Measurements from ENCODE around the gene FUT9. TPM values are rescaled to one million over a fixed set of nuclear protein-coding genes. Genes with fewer than 3 reads are reported as not detected.

FUT9 gene
- polyA plus RNA-seq, 1 donor (not counting 4 experiments of a cell fraction or from before 2014, with no cell fraction given): not detected

DNA sequence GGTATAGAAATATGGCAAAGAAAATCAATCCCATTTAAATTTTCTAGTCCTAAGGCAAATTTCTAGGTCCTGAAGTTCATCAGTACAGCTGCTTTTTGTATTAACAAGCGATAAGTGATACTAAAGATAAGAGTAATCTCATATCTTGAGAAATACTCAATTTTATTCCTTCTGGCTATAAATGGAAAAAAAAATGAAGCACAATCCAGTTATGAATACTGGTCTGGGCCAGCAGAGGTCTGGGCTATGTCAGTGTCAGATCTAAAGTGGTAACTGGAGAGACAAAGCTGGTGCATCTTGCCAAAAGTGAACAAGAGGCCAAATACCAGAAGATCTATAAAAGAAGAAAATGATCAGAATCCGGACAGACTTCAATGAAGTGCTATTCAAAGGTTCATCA is 126.4 kb downstream of the FUT9 start:
- H3K4me3 ChIP-seq (ENCODE audit: control insufficient read depth in 2 of 3, extremely low read depth in 1 of 3, insufficient read depth in 2 of 3, low read depth in 1 of 3, low read length in 3 of 3): no peak overlapping the region

DNA sequence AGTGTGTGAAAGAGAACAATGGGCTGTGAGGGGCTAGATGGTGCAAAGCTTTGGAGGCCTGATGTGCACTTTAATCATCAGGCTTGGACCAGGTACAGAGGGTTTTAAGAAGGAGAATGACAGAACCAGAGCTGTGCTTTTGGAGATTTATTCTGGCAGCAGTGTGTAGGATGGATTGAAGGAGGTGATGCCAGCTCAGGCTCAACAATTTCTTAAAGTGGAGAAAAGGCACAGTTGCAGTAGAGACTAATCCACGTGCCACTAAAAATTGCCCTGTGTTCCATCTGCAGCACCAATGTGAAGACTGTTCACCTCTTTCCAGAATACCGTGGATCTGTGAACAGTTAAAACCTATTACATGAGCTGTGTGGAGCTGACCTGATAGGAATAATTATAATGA is 134.7 kb downstream of the FUT9 start:
- no peak for FAIRE-seq
- no peaks in the 10 kb centered on the region for H4K20me1 ChIP-seq (ENCODE audit: control insufficient read depth, extremely low read depth, insufficient read depth, low read length)
- dilution Hi-C loops (cut with MboI; ENCODE audit: extremely low pct_ligation_motif_present, low sequenced_read_pairs): no loop called here

More for the DNA sequence above, 126.4 kb downstream of the FUT9 start:
- Histone ChIP-seq H3K36me3 (ENCODE audit: control insufficient read depth in 2 of 2, extremely low read depth in 1 of 2, insufficient read depth in 2 of 2, low read length in 2 of 2) (no peaks in the 10 kb centered on the region), H4K20me1 (ENCODE audit: control insufficient read depth, extremely low read depth, insufficient read depth, low read length) (no peaks in the 10 kb centered on the region), H3K27me3 (ENCODE audit: control insufficient read depth, extremely low read depth, insufficient read depth, low read length) (no peaks in the 10 kb centered on the region), H3K27ac (ENCODE audit: control insufficient read depth, insufficient read depth, low read length) (no peak overlapping the region), H3K4me2 (ENCODE audit: control insufficient read depth, extremely low read depth, insufficient read depth, low read depth, low read length) (no peak overlapping the region), H3K9ac (ENCODE audit: control insufficient read depth, extremely low read depth, insufficient read depth, low read length) (no peak overlapping the region), H3K9me1 (ENCODE audit: control insufficient read depth, extremely low read depth, insufficient read depth, low read length) (no peaks in the 10 kb centered on the region), H2AFZ (ENCODE audit: control insufficient read depth, low read length) (no peak overlapping the region), H3K9me3 (ENCODE audit: control insufficient read depth, low read depth, low read length) (no peaks in the 10 kb centered on the region), H3K79me2 (ENCODE audit: control insufficient read depth, insufficient read depth, low read length) (no peaks in the 10 kb centered on the region), H3K4me1 (ENCODE audit: control insufficient read depth, extremely low read depth, insufficient read depth, low read length) (no peaks in the 10 kb centered on the region)
- TF ChIP-seq, protein P1, sequence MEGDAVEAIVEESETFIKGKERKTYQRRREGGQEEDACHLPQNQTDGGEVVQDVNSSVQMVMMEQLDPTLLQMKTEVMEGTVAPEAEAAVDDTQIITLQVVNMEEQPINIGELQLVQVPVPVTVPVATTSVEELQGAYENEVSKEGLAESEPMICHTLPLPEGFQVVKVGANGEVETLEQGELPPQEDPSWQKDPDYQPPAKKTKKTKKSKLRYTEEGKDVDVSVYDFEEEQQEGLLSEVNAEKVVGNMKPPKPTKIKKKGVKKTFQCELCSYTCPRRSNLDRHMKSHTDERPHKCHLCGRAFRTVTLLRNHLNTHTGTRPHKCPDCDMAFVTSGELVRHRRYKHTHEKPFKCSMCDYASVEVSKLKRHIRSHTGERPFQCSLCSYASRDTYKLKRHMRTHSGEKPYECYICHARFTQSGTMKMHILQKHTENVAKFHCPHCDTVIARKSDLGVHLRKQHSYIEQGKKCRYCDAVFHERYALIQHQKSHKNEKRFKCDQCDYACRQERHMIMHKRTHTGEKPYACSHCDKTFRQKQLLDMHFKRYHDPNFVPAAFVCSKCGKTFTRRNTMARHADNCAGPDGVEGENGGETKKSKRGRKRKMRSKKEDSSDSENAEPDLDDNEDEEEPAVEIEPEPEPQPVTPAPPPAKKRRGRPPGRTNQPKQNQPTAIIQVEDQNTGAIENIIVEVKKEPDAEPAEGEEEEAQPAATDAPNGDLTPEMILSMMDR (optimal IDR thresholded peaks at IDR 0.05 in 1 of 3, IDR thresholded peaks at IDR 0.05 in 1 of 3, conservative IDR thresholded peaks at IDR 0.05 in 1 of 3; ENCODE audit: extremely low read depth in 1 of 3, insufficient read depth in 2 of 3, low read length in 3 of 3): no peak
- no peak for TF ChIP-seq EZH2 (IDR thresholded peaks at IDR 0.05; ENCODE audit: low read length)
- DNase-seq (ENCODE audit: low read depth, low spot score) (no peak), FAIRE-seq (no peak)
- dilution Hi-C loops (cut with MboI; ENCODE audit: extremely low pct_ligation_motif_present, low sequenced_read_pairs): no loop called here

More for the DNA sequence above, 134.7 kb downstream of the FUT9 start:
- TF ChIP-seq EZH2 (IDR thresholded peaks at IDR 0.05; ENCODE audit: low read length): no peak
- TF ChIP-seq, protein P1 (optimal IDR thresholded peaks at IDR 0.05 in 1 of 3, IDR thresholded peaks at IDR 0.05 in 1 of 3, conservative IDR thresholded peaks at IDR 0.05 in 1 of 3; ENCODE audit: extremely low read depth in 1 of 3, insufficient read depth in 2 of 3, low read length in 3 of 3): no peak
- no peak for DNase-seq (ENCODE audit: low read depth, low spot score)
- H3K36me3 ChIP-seq (ENCODE audit: control insufficient read depth in 2 of 2, extremely low read depth in 1 of 2, insufficient read depth in 2 of 2, low read length in 2 of 2): no peaks in the 10 kb centered on the region
- no peaks in the 10 kb centered on the region for H3K9me1 ChIP-seq (ENCODE audit: control insufficient read depth, extremely low read depth, insufficient read depth, low read length)
- no peak overlapping the region for H3K9ac ChIP-seq (ENCODE audit: control insufficient read depth, extremely low read depth, insufficient read depth, low read length)
- no peak overlapping the region for H3K4me2 ChIP-seq (ENCODE audit: control insufficient read depth, extremely low read depth, insufficient read depth, low read depth, low read length)
- H3K9me3 ChIP-seq (ENCODE audit: control insufficient read depth, low read depth, low read length): no peaks in the 10 kb centered on the region
- H2AFZ ChIP-seq (ENCODE audit: control insufficient read depth, low read length): no peak overlapping the region
- no peaks in the 10 kb centered on the region for H3K27me3 ChIP-seq (ENCODE audit: control insufficient read depth, extremely low read depth, insufficient read depth, low read length)
- no peaks in the 10 kb centered on the region for H3K4me1 ChIP-seq (ENCODE audit: control insufficient read depth, extremely low read depth, insufficient read depth, low read length)
- no peaks in the 10 kb centered on the region for H3K79me2 ChIP-seq (ENCODE audit: control insufficient read depth, insufficient read depth, low read length)
- no peak overlapping the region for H3K27ac ChIP-seq (ENCODE audit: control insufficient read depth, insufficient read depth, low read length)
- no peak overlapping the region for H3K4me3 ChIP-seq (ENCODE audit: control insufficient read depth in 2 of 3, extremely low read depth in 1 of 3, insufficient read depth in 2 of 3, low read depth in 1 of 3, low read length in 3 of 3)

Data from keratinocyte (primary cell).